ENCODE data around the gene DRC7. TPM values are rescaled to one million over a fixed set of nuclear protein-coding genes. Genes with fewer than 3 reads are reported as not detected.

DRC7 gene
- total RNA-seq, 1 donor from 2014 or later: not detected

- TF ChIP-seq CTCF (IDR thresholded peaks at IDR 0.05; ENCODE audit: partially characterized antibody, unreplicated experiment): no peak
- H3K4me1 Mint-ChIP-seq (ENCODE audit: low read depth, unreplicated experiment): peaks cover 5% of the 10 kb centered on the region
- no peak overlapping the region for H3K4me3 Mint-ChIP-seq (ENCODE audit: unreplicated experiment)
- no peak overlapping the region for H3K27ac Mint-ChIP-seq (ENCODE audit: unreplicated experiment)
- no peak for DNase-seq
- H3K9me3 Mint-ChIP-seq (ENCODE audit: unreplicated experiment): peaks cover 4% of the 10 kb centered on the region
- H3K36me3 Mint-ChIP-seq (ENCODE audit: unreplicated experiment): no peaks in the 10 kb centered on the region
- H3K27me3 Mint-ChIP-seq (ENCODE audit: unreplicated experiment): peaks cover 6% of the 10 kb centered on the region
These were observed 37.4 kb upstream of the DRC7 start for GRCh38 chr16:57657228-57657627.

- no peak for TF ChIP-seq CTCF (IDR thresholded peaks at IDR 0.05; ENCODE audit: partially characterized antibody, unreplicated experiment)
- Mint-ChIP-seq H3K36me3 (ENCODE audit: unreplicated experiment) (no peaks in the 10 kb centered on the region), H3K27me3 (ENCODE audit: unreplicated experiment) (peaks cover 7% of the 10 kb centered on the region), H3K9me3 (ENCODE audit: unreplicated experiment) (peaks cover 7% of the 10 kb centered on the region), H3K4me3 (ENCODE audit: unreplicated experiment) (no peak overlapping the region), H3K27ac (ENCODE audit: unreplicated experiment) (no peak overlapping the region), H3K4me1 (ENCODE audit: low read depth, unreplicated experiment) (peaks cover 4% of the 10 kb centered on the region)
- DNase-seq: no peak
These were observed 36.3 kb upstream of the DRC7 start for GRCh38 chr16:57658130-57658877.

- Mint-ChIP-seq H3K27ac (ENCODE audit: unreplicated experiment) (no peak overlapping the region), H3K4me3 (ENCODE audit: unreplicated experiment) (no peak overlapping the region), H3K27me3 (ENCODE audit: unreplicated experiment) (peaks cover 7% of the 10 kb centered on the region), H3K9me3 (ENCODE audit: unreplicated experiment) (peaks cover 7% of the 10 kb centered on the region), H3K36me3 (ENCODE audit: unreplicated experiment) (no peaks in the 10 kb centered on the region), H3K4me1 (ENCODE audit: low read depth, unreplicated experiment) (no peaks in the 10 kb centered on the region)
- DNase-seq: no peak
- no peak for TF ChIP-seq CTCF (IDR thresholded peaks at IDR 0.05; ENCODE audit: partially characterized antibody, unreplicated experiment)
These were observed 35.5 kb upstream of the DRC7 start for GRCh38 chr16:57658878-57659674.

- Mint-ChIP-seq H3K27ac (ENCODE audit: unreplicated experiment) (no peak overlapping the region), H3K4me1 (ENCODE audit: low read depth, unreplicated experiment) (no peaks in the 10 kb centered on the region), H3K9me3 (ENCODE audit: unreplicated experiment) (peaks cover 9% of the 10 kb centered on the region), H3K36me3 (ENCODE audit: unreplicated experiment) (no peaks in the 10 kb centered on the region), H3K4me3 (ENCODE audit: unreplicated experiment) (no peak overlapping the region), H3K27me3 (ENCODE audit: unreplicated experiment) (peaks cover 9% of the 10 kb centered on the region)
- TF ChIP-seq CTCF (IDR thresholded peaks at IDR 0.05; ENCODE audit: partially characterized antibody, unreplicated experiment): no peak
- no peak for DNase-seq
These were observed 33.7 kb upstream of the DRC7 start for GRCh38 chr16:57660715-57661463.

Data from glutamatergic neuron (in vitro differentiated cells).